ENCODE data around the gene PHTF1.
"Not testable (repeated sequence)": the region's sequence is repeated elsewhere in the genome, so short reads cannot be mapped to it uniquely, and the experiment has no call there.

Gene PHTF1

DNA sequence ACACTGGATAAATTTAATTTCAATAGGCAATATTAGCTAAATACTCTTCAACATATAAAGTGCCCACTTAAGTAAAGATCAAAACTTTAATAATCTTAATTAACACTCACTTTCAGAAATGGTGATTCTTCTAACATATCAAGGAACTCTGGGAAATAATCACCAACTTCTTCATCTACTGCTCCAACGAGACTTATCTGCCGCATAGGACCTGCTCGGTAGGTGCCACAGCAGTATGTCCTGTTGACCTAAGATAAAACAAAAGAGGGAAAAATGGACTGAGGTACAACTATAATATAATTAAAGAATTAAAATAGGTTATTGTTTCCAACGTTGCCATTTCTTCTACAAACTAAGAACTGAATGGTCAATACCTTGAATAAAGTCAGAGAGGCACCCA is 18.3 kb upstream of the PHTF1 start:
- no peak for DNase-seq (ENCODE audit: low read depth)

DNA sequence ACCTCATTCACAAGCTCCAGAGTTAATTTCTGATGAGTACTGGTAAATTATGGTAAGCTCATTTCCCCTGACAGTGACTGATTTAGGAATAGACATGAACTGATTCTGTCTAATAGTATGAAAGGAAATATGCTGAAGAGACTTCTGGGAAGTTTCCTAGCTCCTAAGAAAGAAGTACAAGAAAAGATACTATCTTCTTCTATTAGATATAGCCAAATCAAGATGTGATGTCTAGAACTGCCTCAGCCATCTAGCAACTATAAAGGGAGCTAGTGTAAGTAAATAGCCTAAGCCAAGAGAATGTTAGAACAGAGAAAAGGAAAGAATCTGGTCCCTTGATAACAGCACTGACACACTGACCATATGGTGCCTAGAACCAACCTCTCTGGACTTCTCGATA is 10.7 kb upstream of the PHTF1 start:
- DNase-seq (ENCODE audit: low read depth), result no peak

DNA sequence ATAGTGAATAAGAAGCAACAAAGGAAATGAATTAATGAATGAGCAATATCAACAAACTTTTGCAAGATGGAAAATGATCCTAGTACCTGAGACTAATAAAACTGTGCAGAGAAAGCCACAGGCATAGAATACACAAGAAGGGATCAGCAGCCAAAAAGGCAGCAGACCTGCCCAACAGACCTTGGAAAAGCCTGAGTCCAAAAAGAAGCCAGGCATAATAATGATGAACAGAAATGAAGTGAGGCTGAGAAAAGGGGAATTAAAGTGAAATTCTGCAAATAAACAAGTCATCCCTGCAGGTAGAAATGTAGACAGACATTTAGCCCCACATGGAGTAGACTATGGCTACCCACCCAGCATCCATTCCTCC is 10.3 kb upstream of the PHTF1 start:
- DNase-seq (ENCODE audit: low read depth), result no peak

DNA sequence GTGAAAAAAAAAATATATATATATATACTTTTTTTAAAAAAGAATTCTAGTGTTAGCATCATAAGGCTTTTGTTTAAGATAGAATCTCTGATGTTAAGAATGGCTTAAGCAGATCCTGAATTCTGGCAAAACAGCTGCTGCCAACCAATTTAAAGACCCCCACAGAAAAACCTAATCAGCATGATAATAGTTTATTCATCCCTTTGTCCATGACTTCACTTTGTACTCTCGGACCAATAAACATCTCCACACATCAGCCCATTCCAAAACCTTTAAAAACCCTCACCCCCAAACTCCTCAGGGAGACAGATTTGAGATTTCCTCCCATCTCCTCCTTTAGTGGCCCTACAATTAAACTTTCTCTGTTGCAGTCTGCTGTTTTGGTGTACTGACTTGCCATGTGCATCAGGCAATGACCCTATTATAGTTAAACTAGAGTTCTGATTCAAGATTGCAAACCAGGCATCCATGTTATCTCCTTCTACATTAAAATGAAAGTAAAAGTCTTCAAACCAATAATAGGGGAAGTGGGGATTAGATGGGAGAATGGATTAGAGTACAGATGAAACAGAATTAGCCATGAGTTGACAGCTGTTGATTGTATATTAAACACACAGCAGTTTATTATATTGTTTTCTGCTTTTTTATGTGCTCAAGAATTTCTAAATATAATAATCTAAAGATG is 9.8 kb upstream of the PHTF1 start:
- DNase-seq (ENCODE audit: low read depth), result no peak

DNA sequence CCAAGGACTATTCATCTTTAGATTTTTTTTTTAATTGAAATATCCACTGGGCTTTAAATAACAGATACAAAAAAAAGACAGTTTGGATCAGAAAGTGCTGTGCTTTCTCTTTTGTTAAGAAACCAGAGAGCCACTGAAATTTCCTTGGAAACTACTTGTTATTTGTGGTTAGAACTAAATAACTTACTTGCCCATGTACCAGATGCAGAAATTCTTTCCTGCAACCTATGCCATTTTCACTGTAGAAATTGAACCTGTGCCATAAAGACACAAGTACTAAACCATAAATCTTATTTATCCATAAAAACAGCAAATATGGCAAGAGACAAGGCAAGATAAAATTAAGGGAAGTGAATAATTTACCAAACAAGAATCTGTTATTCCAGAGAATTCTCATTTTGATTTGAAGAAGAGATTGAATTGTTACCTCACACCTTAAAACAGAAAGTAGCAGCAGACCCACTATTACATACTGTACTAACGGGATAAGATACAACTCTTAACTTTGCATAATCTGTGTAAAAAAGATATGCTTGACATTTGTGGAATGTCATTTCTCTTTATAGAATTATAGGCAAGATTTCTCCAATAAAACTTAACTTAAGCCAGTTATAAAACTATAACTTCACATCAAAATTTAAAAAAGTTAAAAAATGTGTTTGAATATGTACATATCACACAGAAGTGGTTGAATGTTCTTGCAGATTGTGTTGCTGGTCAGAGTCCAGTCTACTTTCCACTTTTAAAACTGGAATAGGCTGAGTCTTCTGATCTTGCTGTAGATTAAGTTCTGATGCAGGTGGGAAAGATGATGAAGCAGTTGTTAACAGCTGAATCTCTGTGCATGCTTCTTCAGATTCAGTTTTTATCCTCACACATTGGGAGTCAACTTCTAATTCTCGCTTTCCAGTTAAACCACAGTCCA is 6.3 kb upstream of the PHTF1 start:
- DNase-seq (ENCODE audit: low read depth), result no peak

DNA sequence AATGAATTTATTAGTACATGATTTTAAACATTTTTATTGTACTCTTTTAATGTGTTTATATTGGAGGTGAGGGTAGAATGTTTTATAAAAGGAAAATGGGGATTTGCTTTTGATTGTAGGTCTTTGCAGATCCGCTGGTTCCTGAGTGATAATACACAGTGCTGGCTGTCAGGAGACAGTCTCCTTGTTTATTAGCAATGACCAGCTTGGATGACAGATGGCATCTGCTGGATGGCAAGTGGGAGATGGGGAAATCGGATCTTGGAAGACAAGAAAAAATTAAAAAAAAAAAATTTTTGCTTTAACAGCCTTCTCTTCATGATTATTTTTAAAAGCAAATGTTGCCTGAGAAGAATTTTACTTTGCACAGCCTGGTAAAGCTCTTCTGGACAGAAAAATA is 4.4 kb upstream of the PHTF1 start:
- no peak for DNase-seq (ENCODE audit: low read depth)

DNA sequence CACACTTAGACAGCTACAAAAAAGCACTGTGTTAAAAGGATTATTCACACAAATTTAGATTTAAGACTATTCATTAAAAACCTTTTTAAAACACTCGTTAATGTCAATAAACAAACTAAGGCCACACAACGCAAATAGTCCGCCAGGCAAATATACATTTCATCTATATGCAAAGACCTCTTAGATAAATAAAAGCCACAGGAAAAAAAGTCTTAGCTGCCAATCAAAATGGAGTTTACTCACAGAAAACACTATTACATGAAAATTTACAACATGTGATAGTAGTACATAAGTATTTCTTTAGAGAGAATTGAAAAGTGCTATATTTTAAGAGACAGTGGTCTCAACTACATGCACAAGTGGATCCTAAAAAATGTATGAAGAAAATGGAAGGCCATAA is 2.7 kb upstream of the PHTF1 start:
- DNase-seq (ENCODE audit: low read depth), result no peak

DNA sequence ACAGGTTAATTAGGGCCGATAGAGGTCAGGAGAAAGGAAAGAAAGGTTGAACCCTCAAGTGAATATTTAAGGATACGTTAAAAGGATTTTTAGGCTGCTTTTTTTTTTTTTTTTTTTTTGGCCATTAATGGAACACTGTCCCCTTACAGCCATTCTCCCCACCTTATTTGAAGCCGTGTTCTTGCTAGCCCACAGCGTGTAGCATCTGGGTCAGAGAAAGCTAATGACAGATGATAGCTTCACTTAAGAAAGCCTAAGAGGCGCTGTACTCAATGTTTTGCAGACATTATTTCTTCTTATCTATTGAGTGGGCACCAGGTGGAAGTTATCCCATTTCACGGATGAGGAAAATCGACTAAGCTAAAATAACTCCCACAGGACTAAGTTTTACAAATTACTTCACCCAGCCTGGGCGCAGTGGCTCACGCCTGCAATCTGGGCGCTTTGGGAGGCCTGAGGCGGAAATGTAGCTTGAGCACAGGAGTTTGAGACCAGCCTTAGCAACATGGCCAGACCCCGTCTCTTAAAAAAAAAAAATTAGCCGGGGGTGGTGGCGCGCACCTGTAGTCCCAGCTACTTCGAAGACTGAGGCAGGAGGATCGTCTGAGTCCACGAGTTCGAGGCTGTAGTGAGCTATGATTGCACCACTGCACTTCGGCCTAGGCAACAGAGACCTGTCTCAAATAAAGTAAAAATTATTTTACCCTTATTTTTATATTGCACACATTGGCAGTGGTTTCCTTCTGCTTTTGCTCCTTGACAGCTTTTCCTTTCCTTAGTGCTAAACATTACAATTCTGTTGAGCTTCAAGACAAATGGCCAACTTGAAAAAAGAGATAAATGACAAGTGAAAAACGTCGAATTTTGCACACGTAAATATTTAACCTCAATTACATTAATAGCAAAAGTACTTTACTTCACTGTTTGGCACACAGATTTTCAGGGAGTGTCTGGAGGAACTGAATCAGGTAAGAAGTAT is 1.1 kb upstream of the PHTF1 start:
- DNase-seq (ENCODE audit: low read depth), result no peak

DNA sequence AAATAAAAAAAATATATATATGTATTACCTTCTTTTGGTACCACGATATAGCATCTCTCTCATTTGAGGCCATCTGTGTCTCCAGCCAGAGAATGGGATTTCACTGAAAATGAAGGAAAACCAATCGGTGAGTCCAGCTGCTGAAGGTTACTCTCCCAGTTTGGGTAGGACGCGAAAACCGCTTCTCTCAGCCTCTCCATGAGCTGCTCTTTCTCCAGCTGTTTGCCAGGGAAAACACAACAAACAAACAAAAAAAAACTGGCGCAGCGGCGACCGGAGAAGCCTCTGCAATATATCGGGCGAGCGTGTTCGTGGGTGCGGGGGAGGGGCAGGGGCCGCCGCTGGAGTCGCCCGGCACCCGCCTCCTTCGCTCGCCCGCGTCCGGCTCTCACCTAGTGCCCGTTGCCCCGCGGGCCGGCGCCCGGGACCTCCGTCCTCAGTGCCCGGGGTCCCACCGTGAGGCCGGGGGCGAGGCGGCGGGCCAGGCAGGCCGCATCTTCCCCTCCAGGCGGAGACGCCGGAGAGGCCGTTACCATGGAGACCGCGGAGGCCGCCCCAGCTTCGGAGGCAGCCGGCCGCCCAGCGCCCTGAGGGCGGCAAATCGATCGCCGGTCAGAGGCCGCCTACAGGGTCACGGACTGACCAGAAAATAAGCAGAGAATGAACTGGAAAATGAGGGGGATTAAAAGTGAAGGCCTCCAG is 504 bp downstream of the PHTF1 start:
- DNase-seq (ENCODE audit: low read depth), result no peak

DNA sequence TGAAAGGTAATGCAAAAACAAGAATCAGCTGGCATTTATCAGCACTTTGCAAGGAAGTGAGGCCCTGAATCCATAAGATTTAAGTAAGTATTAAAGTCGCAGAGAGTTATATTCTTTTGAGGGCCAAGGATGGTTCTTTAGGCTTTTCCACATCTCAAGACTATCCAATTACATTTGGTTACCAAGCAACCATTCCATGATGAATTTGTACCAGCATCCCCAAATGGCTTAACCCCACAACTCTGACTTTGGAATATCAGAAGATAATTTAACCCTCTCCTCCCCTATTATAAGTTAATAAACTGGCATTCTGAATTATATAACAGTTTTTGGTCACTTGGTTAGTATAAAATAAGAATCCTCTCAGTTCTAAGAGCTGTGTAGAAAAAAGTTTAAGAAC is 2.8 kb downstream of the PHTF1 start:
- DNase-seq (ENCODE audit: low read depth), result no peak

DNA sequence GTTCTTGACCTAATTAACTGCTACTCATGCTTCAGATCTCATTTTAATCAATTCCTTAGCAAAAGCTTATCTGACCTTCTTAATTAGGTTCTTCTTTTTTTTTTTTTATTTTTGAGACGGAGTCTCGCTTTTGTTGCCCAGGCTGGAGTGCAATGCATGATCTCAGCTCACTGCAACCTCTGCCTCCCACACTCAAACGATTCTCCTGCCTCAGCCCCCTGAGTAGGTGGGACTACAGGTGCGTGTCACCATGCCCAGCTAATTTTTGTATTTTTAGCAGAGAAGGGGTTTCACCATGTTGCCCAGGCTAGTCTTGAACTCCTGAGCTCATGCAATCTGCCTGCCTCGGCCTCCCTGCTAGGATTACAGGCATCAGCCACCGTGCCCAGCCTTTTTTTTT is 6.0 kb downstream of the PHTF1 start:
- not testable (repeated sequence) for DNase-seq (ENCODE audit: low read depth)

DNA sequence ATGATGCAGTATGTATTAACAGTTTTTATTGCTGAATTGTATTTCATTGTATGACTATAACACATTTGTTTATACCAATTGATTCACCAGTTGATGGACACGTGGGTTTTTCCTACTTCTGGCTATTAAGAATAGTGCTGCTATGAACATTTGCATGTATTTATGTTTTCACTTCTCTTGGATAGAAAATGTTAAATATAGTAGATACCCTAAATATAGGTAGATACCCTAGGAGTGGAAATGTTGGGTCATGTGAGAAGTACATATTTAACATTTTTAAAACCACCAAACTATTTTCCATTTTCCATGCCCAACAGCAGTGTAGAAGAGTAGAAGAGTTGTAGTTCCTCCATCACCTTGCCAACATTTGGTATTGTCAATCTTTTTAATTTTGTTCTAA is 7.8 kb downstream of the PHTF1 start:
- DNase-seq (ENCODE audit: low read depth), result no peak

DNA sequence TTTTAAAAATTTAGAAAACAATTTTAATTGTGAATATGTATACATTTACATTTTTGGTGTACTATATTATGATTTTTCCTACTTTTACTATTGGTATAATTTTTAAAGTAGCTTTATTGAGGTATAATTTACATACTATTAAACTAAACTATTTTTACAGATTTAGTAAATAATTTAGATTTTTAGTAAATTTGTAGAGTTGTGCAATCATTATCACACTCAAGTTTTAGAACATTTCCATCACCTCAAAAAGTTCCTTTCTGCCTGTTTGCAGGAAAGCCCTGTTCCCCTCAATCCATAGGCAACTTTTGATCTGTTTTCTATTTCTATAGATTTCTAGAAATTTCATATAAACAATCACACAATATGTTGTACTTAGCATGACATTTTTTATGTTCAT is 8.2 kb downstream of the PHTF1 start:
- no peak for DNase-seq (ENCODE audit: low read depth)

DNA sequence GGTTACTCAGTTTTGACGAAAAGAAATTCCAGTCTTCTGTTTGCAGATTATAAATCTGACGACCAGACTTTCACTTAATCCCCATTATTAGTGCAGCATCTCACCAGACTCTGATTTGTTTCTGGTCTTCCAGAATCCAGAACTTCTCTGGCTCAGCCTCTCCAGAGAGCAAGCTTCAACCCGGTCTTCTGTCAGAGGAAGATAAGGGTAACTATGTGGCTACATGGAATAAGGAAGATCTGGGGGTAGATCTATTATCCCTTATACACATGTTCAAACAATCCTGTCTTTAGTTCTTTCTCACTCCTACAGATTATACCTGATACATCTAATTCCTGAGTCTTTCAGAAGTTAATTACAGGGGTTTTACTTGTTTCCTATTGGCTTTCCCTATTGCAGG is 9.9 kb downstream of the PHTF1 start:
- DNase-seq (ENCODE audit: low read depth), result no peak

DNA sequence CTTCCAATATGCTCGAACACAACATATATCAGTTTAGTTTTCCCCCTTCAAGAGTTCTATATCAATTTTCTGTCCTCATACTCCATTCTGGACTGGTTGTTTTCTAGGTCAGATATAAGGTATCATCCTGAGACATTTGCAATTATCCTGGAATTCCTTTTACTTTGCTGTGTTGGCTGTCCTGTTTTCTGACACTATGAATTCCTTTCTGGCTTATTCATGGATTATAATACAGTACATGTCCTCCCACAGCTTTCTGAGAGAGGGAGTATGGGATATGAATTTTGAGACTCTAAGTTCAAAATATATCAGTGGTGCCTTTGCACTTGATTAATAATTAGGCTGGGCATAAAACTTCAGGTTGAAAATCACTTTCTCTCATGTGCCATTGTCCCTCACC is 11.9 kb downstream of the PHTF1 start:
- DNase-seq (ENCODE audit: low read depth), result no peak

DNA sequence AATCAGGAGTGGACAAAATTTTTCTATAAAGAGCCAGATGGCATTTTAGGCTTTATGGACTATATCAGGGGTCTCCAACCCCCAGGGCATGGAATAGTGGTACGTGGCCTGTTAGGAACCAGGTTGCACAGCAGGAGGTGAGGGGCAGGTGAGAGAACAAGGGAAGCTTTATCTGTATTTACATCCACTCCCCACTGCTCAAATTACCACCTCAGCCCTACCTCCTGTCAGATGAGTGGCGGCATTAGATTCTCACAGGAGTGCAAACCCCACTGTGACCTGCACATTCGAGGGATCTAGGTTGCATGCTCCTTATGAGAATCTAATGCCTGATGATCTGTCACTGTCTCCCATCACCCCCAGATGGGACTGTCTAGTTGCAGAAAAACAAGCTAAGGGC is 13.9 kb downstream of the PHTF1 start:
- no peak for DNase-seq (ENCODE audit: low read depth)

DNA sequence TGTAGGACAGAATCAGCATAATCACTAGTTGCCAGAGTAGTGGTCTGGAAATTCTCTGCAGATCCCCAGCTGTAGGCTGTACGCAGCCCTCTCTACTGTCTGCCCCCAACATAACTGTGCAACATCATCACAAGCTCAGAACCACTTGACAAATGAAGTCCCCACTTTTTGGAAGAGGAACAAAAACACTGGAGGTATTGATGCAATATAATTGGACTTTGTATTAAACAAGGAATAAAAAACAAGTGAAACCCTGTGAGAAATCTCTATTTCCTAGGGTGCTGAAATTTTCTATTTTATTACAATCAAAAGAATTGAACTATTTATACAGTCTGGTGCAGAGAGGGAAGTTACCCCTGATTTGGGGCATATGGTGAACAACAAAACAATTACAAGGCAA is 15.2 kb downstream of the PHTF1 start:
- DNase-seq (ENCODE audit: low read depth), result no peak

DNA sequence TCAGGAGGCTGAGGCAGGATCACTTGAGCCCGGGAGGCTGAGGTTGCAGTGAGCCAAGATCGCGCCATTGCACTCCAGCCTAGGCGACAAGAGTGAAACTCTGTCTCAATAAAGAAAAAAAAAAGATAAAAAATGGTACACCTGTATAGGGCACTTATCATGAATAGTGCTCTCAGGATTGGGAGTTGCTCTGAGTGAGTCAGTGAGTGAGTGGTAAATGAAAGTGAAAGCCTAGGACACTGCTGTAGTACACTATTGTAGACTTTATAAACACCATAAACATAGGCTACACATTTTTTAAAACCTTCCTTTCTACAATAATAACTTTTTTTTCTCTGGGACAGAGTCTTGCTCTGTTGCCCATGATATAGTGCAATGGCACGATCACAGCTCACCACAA is 16.8 kb downstream of the PHTF1 start:
- no peak for DNase-seq (ENCODE audit: low read depth)

DNA sequence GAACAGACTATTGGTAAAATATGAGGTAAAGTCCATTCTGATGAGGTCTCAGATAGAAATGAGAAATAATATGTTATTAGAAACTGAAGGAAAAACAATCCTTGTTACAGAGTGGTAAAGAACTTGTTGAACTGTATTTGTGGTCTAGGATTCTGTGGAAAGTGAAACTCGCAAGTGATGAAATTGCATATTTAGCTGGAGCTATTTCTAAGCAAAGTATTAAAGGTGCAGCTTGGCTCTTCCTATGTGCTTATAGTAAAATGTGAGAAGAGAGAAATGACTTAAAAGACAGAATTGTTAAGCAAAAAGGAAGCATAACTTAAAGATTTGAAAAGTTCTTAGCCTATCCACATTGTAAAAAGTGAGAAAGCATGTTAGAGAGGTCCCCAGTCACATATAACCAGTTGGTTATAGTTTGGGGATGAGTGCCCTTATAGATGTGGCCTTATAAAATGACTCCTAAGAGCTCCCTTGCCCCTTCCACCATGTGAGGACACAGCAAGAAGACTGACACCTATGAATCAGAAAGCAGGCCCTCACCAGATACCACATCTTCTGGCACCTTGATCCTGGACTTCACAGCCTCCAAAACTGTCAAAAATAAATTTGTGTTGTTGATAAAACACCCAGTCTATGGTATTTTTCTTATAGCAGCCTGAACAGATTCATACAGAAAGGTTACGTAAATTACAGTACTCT is 24.8 kb downstream of the PHTF1 start:
- DNase-seq (ENCODE audit: low read depth), result no peak

DNA sequence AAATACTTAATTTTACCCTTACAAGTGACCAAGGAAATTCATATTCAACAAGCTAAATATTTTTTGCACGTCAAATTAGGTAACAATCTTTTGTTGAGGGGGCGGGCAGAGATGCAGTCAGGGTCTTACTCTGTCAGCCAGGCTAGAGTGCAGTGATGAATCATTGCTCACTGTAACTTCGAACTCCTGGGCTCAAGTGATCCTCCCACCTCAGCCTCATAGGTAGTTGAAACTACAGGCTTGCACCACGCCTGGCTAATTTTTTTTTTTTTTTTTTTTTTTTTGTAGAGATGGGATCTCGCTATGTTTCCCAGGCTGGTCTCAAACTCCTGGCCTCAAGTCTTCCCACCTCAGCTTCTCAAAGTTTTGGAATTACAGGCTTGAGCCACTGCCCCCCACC is 26.5 kb downstream of the PHTF1 start:
- DNase-seq (ENCODE audit: low read depth), result no peak

DNA sequence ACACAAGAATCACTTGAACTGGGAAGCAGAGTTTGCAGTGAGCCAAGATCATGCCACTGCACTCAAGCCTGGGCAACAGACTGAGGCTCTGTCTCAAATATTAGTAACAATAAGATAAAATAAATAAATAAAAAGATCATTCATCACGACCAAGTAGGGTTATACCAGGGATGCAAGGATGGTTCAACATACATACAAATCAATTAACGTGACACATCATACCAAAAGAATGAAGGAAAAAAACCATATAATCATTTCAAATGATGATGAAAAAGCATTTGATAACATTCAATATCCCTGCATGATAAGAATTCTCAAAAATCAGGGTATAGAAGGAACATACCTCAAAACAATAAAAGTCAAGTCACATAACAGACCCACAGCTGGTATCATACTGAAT is 38.3 kb downstream of the PHTF1 start:
- DNase-seq (ENCODE audit: low read depth), result no peak

All from HS-5 (cell line).